Fibroblast of skin of abdomen (primary cell): Measurements from ENCODE around the gene SLC7A11.

Source experiments
- DNase-seq: peaks from one replicate; pipeline ENCODE4 v3.0.0-alpha.2; 2013

Gene SLC7A11

DNA sequence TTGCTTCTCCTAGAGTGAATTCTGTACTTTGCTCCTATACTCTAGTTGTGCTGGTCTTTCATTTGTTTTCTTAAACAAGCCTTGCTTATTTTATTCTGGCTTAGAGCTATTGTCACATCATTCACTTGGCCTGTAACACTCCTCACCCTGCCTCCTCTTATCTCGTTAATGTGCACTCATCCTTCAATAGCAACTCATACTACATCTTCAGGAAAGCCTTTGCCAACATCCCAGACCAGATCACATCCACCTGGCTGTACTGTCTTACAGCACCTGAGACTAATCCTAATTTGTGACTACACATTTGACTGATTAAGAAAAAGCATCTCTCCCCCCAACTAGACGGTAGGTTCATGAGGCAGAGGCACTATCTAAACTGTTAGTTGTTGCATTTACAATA lies 80.8 kb downstream of the SLC7A11 start:
- no peak for DNase-seq

GRCh38 chr4:138158746-138159297 lies 83.3 kb downstream of the SLC7A11 start:
- DNase-seq: peak; percentile 86

- DNase-seq: no peak
Observed at GRCh38 chr4:138140879-138141278, 101.3 kb downstream of the SLC7A11 start.

DNA sequence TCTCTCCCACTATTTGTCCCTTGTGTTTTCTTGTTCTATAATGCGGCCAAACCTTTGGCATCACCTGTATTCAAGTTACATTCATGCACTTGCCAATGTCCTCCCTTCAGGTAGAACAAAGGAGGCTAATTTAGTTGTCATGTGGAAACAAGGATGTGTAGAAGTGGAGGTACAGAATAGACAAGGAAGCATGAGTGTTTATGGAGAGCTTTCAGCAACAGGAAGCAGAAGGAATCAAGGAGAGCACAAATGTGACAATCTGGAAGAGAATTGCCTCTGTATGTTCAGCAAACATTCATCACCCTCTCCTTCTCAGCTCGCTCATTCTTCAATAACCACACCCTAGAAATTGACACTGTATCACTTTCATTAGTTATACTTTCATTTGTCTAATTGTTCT lies 103.4 kb downstream of the SLC7A11 start:
- DNase-seq: no peak

DNA sequence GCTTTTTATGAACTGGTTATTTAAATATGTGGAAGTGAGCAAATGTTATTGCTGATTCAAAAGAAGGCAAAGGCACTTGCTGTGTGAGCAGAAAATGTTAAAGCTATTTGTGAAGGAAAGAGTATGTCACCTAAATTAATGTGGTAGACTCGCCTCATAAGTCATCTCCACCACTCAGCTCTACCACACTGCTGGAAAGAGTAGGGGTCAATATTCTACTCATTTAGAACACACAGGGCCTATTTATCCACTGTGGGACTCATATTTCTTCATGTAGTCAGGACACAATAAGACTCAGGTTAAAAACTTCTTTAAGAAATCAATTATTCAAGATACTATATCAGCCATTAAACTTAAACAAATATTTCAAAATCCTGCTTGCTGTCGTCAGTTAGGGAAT lies 106.5 kb downstream of the SLC7A11 start:
- DNase-seq: no peak

GRCh38 chr4:138118270-138118669 lies 123.9 kb downstream of the SLC7A11 start:
- DNase-seq: no peak

DNA sequence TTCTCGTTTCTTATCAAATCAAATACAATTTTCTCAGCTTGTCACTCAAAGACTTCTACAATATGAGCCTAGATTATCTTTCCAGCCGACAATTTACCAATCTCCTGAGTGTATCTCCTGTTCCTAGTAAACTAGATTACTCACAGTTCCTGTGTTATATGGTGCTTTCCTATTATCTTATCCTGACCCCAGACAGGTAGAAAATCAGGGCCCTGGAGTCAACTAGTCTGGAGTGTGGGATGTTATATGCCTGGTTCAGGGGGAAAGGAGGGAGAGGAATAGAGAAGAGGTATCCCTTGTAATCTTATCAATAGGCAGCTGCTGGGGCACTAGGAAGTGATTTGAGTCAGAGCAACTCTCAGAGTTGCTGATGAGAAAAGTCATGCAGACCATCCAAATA lies 127.1 kb downstream of the SLC7A11 start:
- DNase-seq: no peak

DNA sequence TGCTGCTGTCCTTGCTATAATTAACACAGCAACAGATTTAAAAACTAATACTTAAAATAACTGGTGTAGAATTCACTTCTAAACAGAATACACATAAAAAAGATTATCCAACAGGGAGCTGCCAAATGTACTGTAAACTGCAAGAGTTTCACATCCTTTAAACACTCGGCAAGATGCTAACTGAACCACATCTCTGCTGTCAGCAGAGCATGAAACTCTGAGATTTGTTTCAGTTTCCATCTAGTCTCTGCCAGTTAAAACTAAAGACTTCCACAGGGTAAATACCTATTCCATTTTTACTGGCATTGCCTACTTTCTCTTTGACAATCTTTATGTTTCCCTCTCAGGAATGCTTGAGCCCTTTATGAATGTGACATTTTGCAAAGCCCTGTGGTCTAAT lies 127.7 kb downstream of the SLC7A11 start:
- DNase-seq: no peak
